ENCODE measurements around the gene CRCP. TPM values are rescaled to one million over a fixed set of nuclear protein-coding genes. Genes with fewer than 3 reads are reported as not detected.

The CRCP gene
- total RNA-seq, 5 donors from 2014 or later (not counting 1 experiment from before 2014, with no cell fraction given), result 29.9 to 33.7 (median 31.6) TPM

DNA sequence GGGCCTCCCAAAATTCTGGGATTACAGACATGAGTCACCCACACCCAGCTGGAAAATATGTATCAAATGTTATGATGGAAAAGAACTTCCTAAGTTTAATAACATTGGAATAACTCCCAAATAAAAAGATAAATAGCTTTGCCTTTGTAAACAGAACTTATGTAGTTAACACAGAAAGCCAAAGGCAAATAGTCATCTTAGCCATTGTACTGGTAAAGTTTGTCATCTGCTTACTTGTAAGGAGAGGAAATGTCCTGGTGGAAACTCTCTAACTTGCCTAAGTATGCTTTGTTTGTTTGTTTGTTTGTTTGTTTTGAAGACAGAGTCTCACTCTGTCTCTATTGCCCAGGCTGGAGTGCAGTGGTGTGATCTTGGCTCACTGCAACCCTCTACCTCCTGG is 66.7 kb downstream of the CRCP start:
- Mint-ChIP-seq H3K4me3 (no peak overlapping the region), H3K9me3 (peaks cover 0 to 3% (median 0%) of the 10 kb centered on the region in 3 donors), H3K36me3 (no peaks in the 10 kb centered on the region), H3K27ac (no peak overlapping the region), H3K27me3 (no peaks in the 10 kb centered on the region), H3K4me1 (no peaks in the 10 kb centered on the region)
- ATAC-seq (replicated peaks in 1 of 4) (no peak), DNase-seq (no peak)
- ChIA-PET CTCF (interaction anchor here in 1 of 2 donors (0.5 to 0.6 kb wide), 2 partner anchors 150 to 313 kb away, joined by 3 to 7 read pairs; no protein-coding TSS in a partner anchor), POLR2A (no interaction called here)
- Histone ChIP-seq H3K9me3 (no peaks in the 10 kb centered on the region), H3K4me3 (ENCODE audit: control insufficient read depth in 1 of 2, extremely low read depth in 1 of 2, low read length in 1 of 2) (no peak overlapping the region), H3K27ac (ENCODE audit: low read length) (no peak overlapping the region), H3K27me3 (replicated peaks in 1 of 2; ENCODE audit: control insufficient read depth in 2 of 2, extremely low read depth in 1 of 2, insufficient read depth in 2 of 2, low read length in 1 of 2) (no peaks in the 10 kb centered on the region), H3K4me1 (ENCODE audit: control insufficient read depth in 1 of 2, extremely low read depth in 1 of 2, insufficient read depth in 2 of 2, low read length in 2 of 2) (no peaks in the 10 kb centered on the region), H3K36me3 (ENCODE audit: control insufficient read depth in 2 of 2, extremely low read depth in 1 of 2, insufficient read depth in 1 of 2, low read length in 1 of 2) (no peaks in the 10 kb centered on the region)

DNA sequence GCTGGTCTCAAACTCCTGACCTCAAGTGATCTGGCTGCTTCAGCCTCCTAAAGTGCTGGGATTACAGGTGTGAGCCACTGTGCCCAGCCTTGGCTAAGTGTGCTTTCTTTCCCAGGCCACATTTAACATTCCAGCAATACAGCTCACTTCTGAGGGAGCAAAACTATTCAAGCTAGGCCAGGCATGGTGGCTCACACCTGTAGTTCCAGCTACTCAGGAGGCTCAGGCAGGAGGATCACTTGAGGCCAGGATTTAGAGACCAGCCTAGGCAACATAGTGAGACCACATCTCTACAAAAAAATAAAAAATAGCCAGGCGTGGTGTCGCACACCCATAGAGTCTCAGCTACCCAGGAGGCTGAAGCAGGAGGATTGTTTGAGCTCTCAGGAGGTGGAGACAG is 67.2 kb downstream of the CRCP start:
- no peak for ATAC-seq (replicated peaks in 1 of 4)
- DNase-seq, result no peak
- POLR2A ChIA-PET, result no interaction called here
- H3K4me1 Mint-ChIP-seq, result no peaks in the 10 kb centered on the region
- CTCF ChIA-PET, result interaction anchor here in 1 of 2 donors (0.5 to 0.6 kb wide), 2 partner anchors 150 to 312 kb away, joined by 3 to 7 read pairs; no protein-coding TSS in a partner anchor
- WGBS (ENCODE audit: insufficient coverage), result no CpG with 5 or more reads among the region's 2 CpGs
- no peaks in the 10 kb centered on the region for H3K27me3 ChIP-seq (replicated peaks in 1 of 2; ENCODE audit: control insufficient read depth in 2 of 2, extremely low read depth in 1 of 2, insufficient read depth in 2 of 2, low read length in 1 of 2)
- no peak overlapping the region for H3K4me3 ChIP-seq (ENCODE audit: control insufficient read depth in 1 of 2, extremely low read depth in 1 of 2, low read length in 1 of 2)
- H3K9me3 ChIP-seq, result no peaks in the 10 kb centered on the region
- H3K4me3 Mint-ChIP-seq, result no peak overlapping the region
- H3K9me3 Mint-ChIP-seq, result peaks cover 0 to 3% (median 0%) of the 10 kb centered on the region in 3 donors
- no peaks in the 10 kb centered on the region for H3K27me3 Mint-ChIP-seq
- no peaks in the 10 kb centered on the region for H3K36me3 Mint-ChIP-seq
- no peak overlapping the region for H3K27ac ChIP-seq (ENCODE audit: low read length)
- no peak overlapping the region for H3K27ac Mint-ChIP-seq
- H3K4me1 ChIP-seq (ENCODE audit: control insufficient read depth in 1 of 2, extremely low read depth in 1 of 2, insufficient read depth in 2 of 2, low read length in 2 of 2), result no peaks in the 10 kb centered on the region
- no peaks in the 10 kb centered on the region for H3K36me3 ChIP-seq (ENCODE audit: control insufficient read depth in 2 of 2, extremely low read depth in 1 of 2, insufficient read depth in 1 of 2, low read length in 1 of 2)

DNA sequence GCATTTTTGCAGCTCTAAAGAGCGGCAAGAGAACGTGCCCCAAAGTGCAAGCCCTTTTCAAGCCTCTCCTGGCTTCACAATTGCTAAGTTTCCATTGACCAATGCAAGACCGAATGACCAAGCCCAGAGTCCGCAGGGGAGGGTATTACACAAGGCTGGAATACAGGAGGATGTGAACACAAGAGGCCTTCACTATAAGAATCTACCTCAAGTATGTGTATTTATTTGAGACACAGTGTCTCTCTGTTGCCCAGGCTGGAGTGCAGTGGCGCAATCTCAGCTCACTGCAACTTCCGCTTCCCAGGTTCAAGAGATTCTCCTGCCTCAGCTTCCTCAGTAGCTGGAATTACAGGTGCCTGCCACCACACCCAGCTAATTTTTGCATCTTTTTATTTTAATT is 68.3 kb downstream of the CRCP start:
- Histone ChIP-seq H3K4me1 (ENCODE audit: control insufficient read depth in 1 of 2, extremely low read depth in 1 of 2, insufficient read depth in 2 of 2, low read length in 2 of 2) (no peaks in the 10 kb centered on the region), H3K27ac (ENCODE audit: low read length) (no peak overlapping the region), H3K36me3 (ENCODE audit: control insufficient read depth in 2 of 2, extremely low read depth in 1 of 2, insufficient read depth in 1 of 2, low read length in 1 of 2) (no peaks in the 10 kb centered on the region), H3K9me3 (no peaks in the 10 kb centered on the region), H3K27me3 (replicated peaks in 1 of 2; ENCODE audit: control insufficient read depth in 2 of 2, extremely low read depth in 1 of 2, insufficient read depth in 2 of 2, low read length in 1 of 2) (peaks cover 0 to 2% of the 10 kb centered on the region in 2 experiments), H3K4me3 (ENCODE audit: control insufficient read depth in 1 of 2, extremely low read depth in 1 of 2, low read length in 1 of 2) (no peak overlapping the region)
- 100% methylated on average over 2 of the region's 6 CpGs for WGBS (ENCODE audit: insufficient coverage)
- CTCF ChIA-PET, result no interaction called here
- no peak for DNase-seq
- no peak overlapping the region for H3K27ac Mint-ChIP-seq
- no peak for ATAC-seq (replicated peaks in 1 of 4)
- no peak overlapping the region for H3K4me3 Mint-ChIP-seq
- POLR2A ChIA-PET, result no interaction called here
- no peaks in the 10 kb centered on the region for H3K36me3 Mint-ChIP-seq
- H3K9me3 Mint-ChIP-seq, result peaks cover 0 to 3% (median 0%) of the 10 kb centered on the region in 3 donors
- no peaks in the 10 kb centered on the region for H3K27me3 Mint-ChIP-seq
- no peaks in the 10 kb centered on the region for H3K4me1 Mint-ChIP-seq

DNA sequence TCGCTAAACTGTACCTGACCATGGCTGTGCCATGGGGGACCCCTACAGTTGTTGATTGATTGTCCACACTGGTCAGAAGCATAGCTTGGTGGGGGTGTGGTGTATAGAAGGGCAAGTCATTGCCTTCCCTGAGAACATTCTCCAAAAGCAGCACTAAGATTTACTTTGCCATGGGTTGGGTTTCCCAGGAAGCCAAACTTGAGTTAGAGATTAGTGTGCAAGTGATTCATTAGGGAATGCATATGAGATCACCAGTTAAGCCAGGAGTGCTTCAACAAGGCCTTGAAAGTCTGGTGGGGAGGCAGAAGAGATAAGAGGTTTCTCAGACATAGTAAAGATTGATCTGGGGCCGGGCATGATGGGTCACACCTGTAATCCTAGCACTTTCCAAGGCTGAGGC is 69.1 kb downstream of the CRCP start:
- ATAC-seq (replicated peaks in 1 of 4), result no peak
- H3K36me3 Mint-ChIP-seq, result no peaks in the 10 kb centered on the region
- Histone ChIP-seq H3K4me3 (ENCODE audit: control insufficient read depth in 1 of 2, extremely low read depth in 1 of 2, low read length in 1 of 2) (no peak overlapping the region), H3K9me3 (no peaks in the 10 kb centered on the region), H3K36me3 (ENCODE audit: control insufficient read depth in 2 of 2, extremely low read depth in 1 of 2, insufficient read depth in 1 of 2, low read length in 1 of 2) (no peaks in the 10 kb centered on the region), H3K27ac (ENCODE audit: low read length) (no peak overlapping the region), H3K27me3 (replicated peaks in 1 of 2; ENCODE audit: control insufficient read depth in 2 of 2, extremely low read depth in 1 of 2, insufficient read depth in 2 of 2, low read length in 1 of 2) (peaks cover 0 to 3% of the 10 kb centered on the region in 2 experiments), H3K4me1 (ENCODE audit: control insufficient read depth in 1 of 2, extremely low read depth in 1 of 2, insufficient read depth in 2 of 2, low read length in 2 of 2) (no peaks in the 10 kb centered on the region)
- H3K27me3 Mint-ChIP-seq, result no peaks in the 10 kb centered on the region
- H3K4me3 Mint-ChIP-seq, result no peak overlapping the region
- POLR2A ChIA-PET, result no interaction called here
- WGBS (ENCODE audit: insufficient coverage), result 80% methylated on average over 1 of the region's 2 CpGs
- DNase-seq, result no peak
- no peaks in the 10 kb centered on the region for H3K9me3 Mint-ChIP-seq
- CTCF ChIA-PET, result no interaction called here
- H3K27ac Mint-ChIP-seq, result no peak overlapping the region
- H3K4me1 Mint-ChIP-seq, result no peaks in the 10 kb centered on the region

DNA sequence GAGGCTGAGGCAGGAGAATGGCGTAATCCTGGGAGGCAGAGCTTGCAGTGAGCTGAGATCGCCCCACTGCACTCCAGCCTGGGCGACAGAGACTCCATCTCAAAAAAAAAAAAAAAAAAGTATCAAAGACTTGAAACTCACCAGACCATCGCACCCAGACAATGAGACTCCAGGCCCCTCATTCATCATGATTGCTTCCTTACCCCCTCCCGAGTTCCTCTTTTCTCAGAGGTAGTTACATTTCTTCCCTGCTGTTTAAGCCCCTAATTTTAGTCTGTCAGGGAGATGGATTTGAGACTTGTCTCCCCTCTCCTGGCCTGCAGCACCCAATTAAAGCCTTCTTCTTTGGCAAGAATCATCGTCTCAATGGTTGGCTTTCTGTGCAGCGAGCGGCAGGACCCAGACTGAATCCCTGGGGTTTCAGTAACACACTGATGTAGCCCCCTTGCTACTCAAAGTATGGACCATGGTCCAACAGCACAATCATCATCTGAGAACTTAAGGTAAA is 71.1 kb downstream of the CRCP start:
- no peaks in the 10 kb centered on the region for H3K36me3 ChIP-seq (ENCODE audit: control insufficient read depth in 2 of 2, extremely low read depth in 1 of 2, insufficient read depth in 1 of 2, low read length in 1 of 2)
- H3K27ac ChIP-seq (ENCODE audit: low read length), result no peak overlapping the region
- peaks cover 0 to 7% of the 10 kb centered on the region in 2 experiments for H3K27me3 ChIP-seq (replicated peaks in 1 of 2; ENCODE audit: control insufficient read depth in 2 of 2, extremely low read depth in 1 of 2, insufficient read depth in 2 of 2, low read length in 1 of 2)
- Mint-ChIP-seq H3K36me3 (no peaks in the 10 kb centered on the region), H3K4me3 (no peak overlapping the region), H3K4me1 (no peaks in the 10 kb centered on the region), H3K27me3 (peaks cover 0 to 4% of the 10 kb centered on the region in 2 donors), H3K27ac (no peak overlapping the region), H3K9me3 (no peaks in the 10 kb centered on the region)
- 98% methylated on average over 6 of the region's 8 CpGs for WGBS (ENCODE audit: insufficient coverage)
- H3K4me3 ChIP-seq (ENCODE audit: control insufficient read depth in 1 of 2, extremely low read depth in 1 of 2, low read length in 1 of 2), result no peak overlapping the region
- POLR2A ChIA-PET, result no interaction called here
- DNase-seq, result no peak
- CTCF ChIA-PET, result interaction anchor here in 1 of 2 donors (0.7 kb wide), 1 partner anchor 88 kb away, joined by 8 read pairs; no protein-coding TSS in a partner anchor
- no peaks in the 10 kb centered on the region for H3K4me1 ChIP-seq (ENCODE audit: control insufficient read depth in 1 of 2, extremely low read depth in 1 of 2, insufficient read depth in 2 of 2, low read length in 2 of 2)
- H3K9me3 ChIP-seq, result no peaks in the 10 kb centered on the region
- no peak for ATAC-seq (replicated peaks in 1 of 4)

DNA sequence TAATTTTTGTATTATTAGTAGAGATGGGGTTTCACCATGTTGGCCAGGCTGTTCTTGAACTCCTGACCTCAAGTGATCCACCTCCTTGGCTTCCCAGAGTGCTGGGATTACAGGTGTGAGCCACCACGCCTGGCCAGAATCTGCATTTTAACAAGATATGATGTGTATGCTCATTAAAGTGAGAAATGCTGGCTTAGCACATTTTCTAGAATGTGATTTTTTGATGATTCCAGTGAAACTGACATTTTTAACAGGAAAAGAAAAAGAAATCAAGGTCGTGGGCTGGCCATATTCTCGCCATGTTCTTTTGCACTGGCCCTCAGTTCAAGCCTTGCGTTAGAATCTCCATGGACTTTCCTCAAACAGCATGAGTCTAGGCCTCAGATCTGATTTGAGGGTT is 72.3 kb downstream of the CRCP start:
- POLR2A ChIA-PET, result no interaction called here
- Histone ChIP-seq H3K27ac (ENCODE audit: low read length) (no peak overlapping the region), H3K36me3 (ENCODE audit: control insufficient read depth in 2 of 2, extremely low read depth in 1 of 2, insufficient read depth in 1 of 2, low read length in 1 of 2) (no peaks in the 10 kb centered on the region), H3K27me3 (replicated peaks in 1 of 2; ENCODE audit: control insufficient read depth in 2 of 2, extremely low read depth in 1 of 2, insufficient read depth in 2 of 2, low read length in 1 of 2) (peaks cover 0 to 10% of the 10 kb centered on the region in 2 experiments), H3K4me3 (ENCODE audit: control insufficient read depth in 1 of 2, extremely low read depth in 1 of 2, low read length in 1 of 2) (no peak overlapping the region), H3K9me3 (no peaks in the 10 kb centered on the region), H3K4me1 (ENCODE audit: control insufficient read depth in 1 of 2, extremely low read depth in 1 of 2, insufficient read depth in 2 of 2, low read length in 2 of 2) (no peaks in the 10 kb centered on the region)
- DNase-seq, result no peak
- no peak for ATAC-seq (replicated peaks in 1 of 4)
- Mint-ChIP-seq H3K4me1 (no peaks in the 10 kb centered on the region), H3K4me3 (no peak overlapping the region), H3K36me3 (no peaks in the 10 kb centered on the region), H3K27me3 (peaks cover 0 to 4% of the 10 kb centered on the region in 2 donors), H3K9me3 (no peaks in the 10 kb centered on the region), H3K27ac (no peak overlapping the region)
- CTCF ChIA-PET, result no interaction called here
- WGBS (ENCODE audit: insufficient coverage), result 88% methylated on average over 1 of the region's 4 CpGs

DNA sequence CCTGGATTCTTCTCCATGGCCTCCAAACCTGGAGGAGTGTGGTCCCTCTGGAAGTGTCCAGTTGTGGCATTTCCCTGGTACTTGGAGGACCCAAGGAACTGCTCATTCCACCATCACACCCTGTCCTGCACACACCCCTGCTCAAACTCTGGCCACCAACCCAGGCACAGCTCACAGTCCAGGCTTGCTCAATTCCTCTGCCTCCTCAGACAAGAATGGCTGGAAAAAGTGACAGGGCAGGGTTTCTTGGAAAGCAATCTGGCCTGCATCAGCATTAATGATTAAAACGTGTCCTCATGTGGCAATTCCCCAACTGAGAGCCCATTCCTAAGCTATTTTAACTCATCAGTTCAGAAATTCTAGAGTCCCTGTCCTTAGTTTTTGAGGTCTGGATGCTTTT is 73.3 kb downstream of the CRCP start:
- no peaks in the 10 kb centered on the region for H3K9me3 ChIP-seq
- peaks cover 0 to 4% of the 10 kb centered on the region in 2 donors for H3K27me3 Mint-ChIP-seq
- ATAC-seq (replicated peaks in 1 of 4) (no peak), DNase-seq (no peak)
- no peaks in the 10 kb centered on the region for H3K4me1 ChIP-seq (ENCODE audit: control insufficient read depth in 1 of 2, extremely low read depth in 1 of 2, insufficient read depth in 2 of 2, low read length in 2 of 2)
- H3K36me3 ChIP-seq (ENCODE audit: control insufficient read depth in 2 of 2, extremely low read depth in 1 of 2, insufficient read depth in 1 of 2, low read length in 1 of 2), result no peaks in the 10 kb centered on the region
- H3K9me3 Mint-ChIP-seq, result no peaks in the 10 kb centered on the region
- H3K4me1 Mint-ChIP-seq, result no peaks in the 10 kb centered on the region
- H3K27ac Mint-ChIP-seq, result no peak overlapping the region
- no peak overlapping the region for H3K4me3 Mint-ChIP-seq
- ChIA-PET CTCF (interaction anchor here in 1 of 2 donors (0.7 kb wide), 1 partner anchor 226 kb away, joined by 5 read pairs; no protein-coding TSS in a partner anchor), POLR2A (no interaction called here)
- no peak overlapping the region for H3K4me3 ChIP-seq (ENCODE audit: control insufficient read depth in 1 of 2, extremely low read depth in 1 of 2, low read length in 1 of 2)
- H3K27me3 ChIP-seq (replicated peaks in 1 of 2; ENCODE audit: control insufficient read depth in 2 of 2, extremely low read depth in 1 of 2, insufficient read depth in 2 of 2, low read length in 1 of 2), result peaks cover 0 to 10% of the 10 kb centered on the region in 2 experiments
- H3K27ac ChIP-seq (ENCODE audit: low read length), result no peak overlapping the region
- no peaks in the 10 kb centered on the region for H3K36me3 Mint-ChIP-seq
- 40% methylated on average over 1 of the region's 1 CpG for WGBS (ENCODE audit: insufficient coverage)
